Frontal cortex (tissue), 4 donors: ENCODE measurements around the gene EIF4B. TPM values are rescaled to one million over a fixed set of nuclear protein-coding genes. Genes with fewer than 3 reads are reported as not detected.

Source experiments
- DNase-seq, 2 donors: peaks; one replicate each; pipeline ENCODE4 v3.0.0; 2012; ENCODE audit warnings: low spot score in 2 of 2
- FAIRE-seq: peaks from 2 replicates; lab custom pipeline; 2012; peaks lifted over from hg19 to GRCh38; lab: Jason Lieb, UNC
- small RNA-seq: library from RNA; depleted of rRNA; stranded (forward); fragments of <200 nt; gene quantifications from one replicate; pipeline ENCODE3, GENCODE V24; 2014
- total RNA-seq: library from RNA; depleted of rRNA; stranded (reverse); fragments of >200 nt; gene quantifications from one replicate; pipeline ENCODE4 v1.2.3, GENCODE V29; 2014
- donor health status: control.
- donor health status: control.
- donor health status: control.

The EIF4B gene
- total RNA-seq, 1 donor from 2014 or later: 1,330 TPM

DNA sequence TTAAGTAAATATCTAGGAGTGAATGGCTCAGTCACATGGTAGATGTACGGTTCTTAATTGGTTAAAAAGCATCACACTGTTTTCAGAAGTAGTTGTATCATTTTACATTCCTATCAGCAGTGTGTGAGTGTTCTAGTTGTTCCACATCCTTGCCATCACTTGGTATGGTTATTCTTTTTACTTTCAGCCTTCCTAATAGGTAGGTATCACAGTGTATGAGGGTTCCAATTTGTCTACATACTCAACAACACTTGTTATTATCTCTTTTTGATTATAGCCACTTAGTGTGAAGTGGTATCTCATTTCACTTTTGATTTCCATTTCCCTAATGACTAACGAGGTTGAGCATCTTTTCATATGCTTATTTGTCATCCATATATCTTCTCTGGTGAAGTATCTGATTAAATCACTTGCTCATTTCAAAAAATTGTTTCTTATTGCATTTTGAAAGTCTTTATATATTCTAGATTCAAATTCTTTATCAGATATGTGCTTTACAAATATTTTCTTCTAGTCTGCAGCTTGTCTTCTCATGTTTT lies 76.5 kb downstream of the EIF4B start:
- FAIRE-seq (no peak), DNase-seq (no peak)

DNA sequence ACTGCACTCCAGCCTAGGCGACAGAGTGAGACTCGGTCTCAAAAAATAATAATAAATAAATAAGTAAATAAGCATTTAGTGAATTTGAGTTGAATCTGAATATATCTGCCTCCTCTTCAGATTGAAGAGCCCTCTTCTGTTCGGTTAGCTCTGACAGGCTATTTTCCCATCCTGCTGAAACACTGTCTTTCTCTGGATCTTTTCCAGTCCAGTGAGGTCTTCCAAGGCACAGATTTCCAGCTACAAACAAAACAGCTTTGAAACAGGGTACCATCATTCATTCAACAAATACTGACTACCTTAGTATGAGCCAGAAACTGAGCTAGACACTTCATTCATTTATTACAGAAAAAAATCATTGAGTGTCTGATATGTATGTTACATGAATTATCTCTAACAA lies 80.1 kb downstream of the EIF4B start:
- DNase-seq: no peak
- no peak for FAIRE-seq

GRCh38 chr12:53090105-53090504 lies 83.8 kb downstream of the EIF4B start:
- DNase-seq: no peak
- FAIRE-seq: no peak

DNA sequence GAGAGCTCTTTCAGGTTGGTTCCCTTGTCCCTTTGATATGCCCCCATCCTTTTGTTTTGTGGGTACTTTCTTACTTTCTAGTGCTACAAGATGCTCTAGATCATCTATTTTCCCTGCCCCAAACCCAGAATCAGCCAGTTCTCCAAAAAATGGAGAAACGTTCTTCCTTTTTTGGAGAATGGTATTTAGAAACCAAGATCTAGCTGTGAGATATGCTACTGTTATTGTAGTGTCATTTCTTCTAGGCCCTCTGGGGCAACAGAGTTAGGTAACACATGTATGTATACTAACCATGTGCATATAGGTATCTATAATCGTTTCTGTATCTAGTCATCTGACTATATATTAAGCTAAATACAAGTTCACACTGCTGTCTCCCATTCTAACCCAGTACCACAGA lies 84.3 kb downstream of the EIF4B start:
- no peak for DNase-seq
- no peak for FAIRE-seq

GRCh38 chr12:53091756-53092155 lies 85.5 kb downstream of the EIF4B start:
- no peak for FAIRE-seq
- DNase-seq: no peak

Small RNA genes lying within 50 kb of the gene (small RNA-seq; reads per million reads assigned to genes)
- gene MIR6757: not detected

Other genes with a start within 250 kb of the EIF4B start
- gene KRT76, start 229.1 kb upstream of the EIF4B start, total RNA-seq: not detected
- not detected for gene KRT3, start 210.3 kb upstream of the EIF4B start, total RNA-seq
- gene KRT4, start 192.3 kb upstream of the EIF4B start, total RNA-seq: not detected
- not detected for gene KRT79, start 172.1 kb upstream of the EIF4B start, total RNA-seq
- gene KRT78, start 157.5 kb upstream of the EIF4B start, total RNA-seq: not detected
- gene KRT8, start 101.4 kb upstream of the EIF4B start, total RNA-seq: not detected
- 2.4 TPM for gene KRT18, start 57.3 kb upstream of the EIF4B start, total RNA-seq
- 11.4 TPM for gene TNS2, start 43.6 kb downstream of the EIF4B start, total RNA-seq
- gene SPRYD3, start 72.9 kb downstream of the EIF4B start, total RNA-seq: 22.4 TPM
- 9.0 TPM for gene IGFBP6, start 91.2 kb downstream of the EIF4B start, total RNA-seq
- under 0.01 TPM for gene SOAT2, start 97.0 kb downstream of the EIF4B start, total RNA-seq
- gene ZNF740, start 174.3 kb downstream of the EIF4B start, total RNA-seq: 17.1 TPM
- 11.8 TPM for gene CSAD, start 174.5 kb downstream of the EIF4B start, total RNA-seq
- not detected for gene ITGB7, start 200.8 kb downstream of the EIF4B start, total RNA-seq
- 1.6 TPM for gene RARG, start 225.8 kb downstream of the EIF4B start, total RNA-seq